Upper lobe of left lung (tissue), 4 donors: ENCODE measurements around the gene SRSF6.

ENCODE experiments used
- CTCF ChIP-seq, 6 experiments: fragments of 450-650 bp in 4 of 6; fragments of 200-600 bp in 2 of 6; sonication (generic) in 2 of 6; IDR thresholded peaks; one replicate each; pipeline ENCODE4 v1.5.1; 2016 to 2019; ENCODE audit warnings: antibody characterized with exemption in 6 of 6
- EP300 ChIP-seq, 4 donors: sonication (generic); formaldehyde crosslinking; IDR thresholded peaks; one replicate each; pipeline ENCODE4 v1.5.1; 2017; ENCODE audit warnings: antibody characterized with exemption in 4 of 4, control low read depth in 2 of 4
- POLR2AphosphoS5 ChIP-seq, 2 donors: sonication (generic); formaldehyde crosslinking; IDR thresholded peaks; one replicate each; pipeline ENCODE4 v1.5.1; 2017; ENCODE audit warnings: antibody characterized with exemption in 2 of 2

GRCh38 chr20:43434565-43434964, 23.1 kb upstream of the SRSF6 start:
- no peak for TF ChIP-seq CTCF (IDR thresholded peaks at IDR 0.05)
- no peak for TF ChIP-seq POLR2AphosphoS5 (IDR thresholded peaks at IDR 0.05)
- TF ChIP-seq EP300 (IDR thresholded peaks at IDR 0.05): no peak
